GM19351 (cell line): ENCODE results near the gene ZNF746.
A peak's percentile ranks its signal among the peaks of the same experiment; 100 is the strongest.

Experiments
- ATAC-seq: cut with Tn5 transposase; IDR thresholded peaks from one replicate; pipeline ENCODE4 v1.9.1; 2021; ENCODE audit warnings: mild to moderate bottlenecking, moderate library complexity; ENCODE audit not compliant: unreplicated experiment

The ZNF746 gene

DNA sequence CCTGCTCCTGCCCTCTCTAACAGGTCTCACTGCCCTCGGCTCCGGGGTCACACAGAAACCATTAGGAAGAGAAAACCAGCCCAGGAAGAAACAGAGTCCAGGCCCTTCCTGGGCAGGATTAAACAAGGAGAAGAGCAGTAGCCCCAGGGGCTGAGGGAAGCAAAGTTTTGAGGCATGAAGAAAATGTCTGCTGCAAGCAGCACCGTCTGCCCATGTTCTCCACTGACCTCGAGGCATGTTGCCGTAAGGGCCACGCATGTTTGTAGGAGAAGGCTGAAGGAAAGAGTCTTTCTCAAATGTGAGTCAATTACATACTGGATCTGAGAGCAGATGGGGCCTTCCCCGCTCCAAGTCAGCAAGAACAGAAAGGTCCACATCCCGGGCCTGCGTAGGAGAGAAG is 4.2 kb downstream of the ZNF746 start:
- ATAC-seq = no peak

DNA sequence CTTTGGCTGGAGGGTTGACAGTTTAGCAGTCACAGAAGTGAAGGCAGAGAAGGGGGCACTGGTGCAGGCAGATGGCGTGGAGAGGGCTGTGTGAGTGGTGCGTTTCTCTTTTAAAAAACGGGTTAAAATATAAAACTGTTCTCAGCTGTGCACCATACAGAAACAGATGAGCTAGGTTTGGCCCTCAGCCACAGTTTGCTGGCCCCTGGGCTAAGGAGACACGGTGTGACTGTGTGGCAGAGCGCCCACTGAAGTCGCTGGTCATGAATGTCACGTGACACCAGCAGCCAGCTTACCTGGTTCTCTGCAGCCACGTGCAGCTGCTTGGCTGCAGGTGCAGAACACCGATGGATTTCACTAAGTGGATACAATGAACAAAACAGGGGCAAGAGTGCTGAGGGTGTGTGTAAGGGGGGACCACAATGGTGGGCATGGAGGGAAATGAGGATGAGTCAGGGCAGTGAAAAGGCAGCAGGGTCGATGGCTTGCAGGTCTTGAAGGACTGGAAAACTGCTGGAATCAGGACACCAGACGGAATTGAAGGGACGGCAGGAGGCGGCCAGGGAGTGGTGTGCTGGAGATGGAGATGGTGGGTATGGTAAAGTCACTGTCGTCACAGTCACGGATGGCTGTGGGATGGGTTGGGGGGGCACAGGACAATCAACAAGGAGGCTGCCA is 7.4 kb downstream of the ZNF746 start:
- no peak for ATAC-seq

DNA sequence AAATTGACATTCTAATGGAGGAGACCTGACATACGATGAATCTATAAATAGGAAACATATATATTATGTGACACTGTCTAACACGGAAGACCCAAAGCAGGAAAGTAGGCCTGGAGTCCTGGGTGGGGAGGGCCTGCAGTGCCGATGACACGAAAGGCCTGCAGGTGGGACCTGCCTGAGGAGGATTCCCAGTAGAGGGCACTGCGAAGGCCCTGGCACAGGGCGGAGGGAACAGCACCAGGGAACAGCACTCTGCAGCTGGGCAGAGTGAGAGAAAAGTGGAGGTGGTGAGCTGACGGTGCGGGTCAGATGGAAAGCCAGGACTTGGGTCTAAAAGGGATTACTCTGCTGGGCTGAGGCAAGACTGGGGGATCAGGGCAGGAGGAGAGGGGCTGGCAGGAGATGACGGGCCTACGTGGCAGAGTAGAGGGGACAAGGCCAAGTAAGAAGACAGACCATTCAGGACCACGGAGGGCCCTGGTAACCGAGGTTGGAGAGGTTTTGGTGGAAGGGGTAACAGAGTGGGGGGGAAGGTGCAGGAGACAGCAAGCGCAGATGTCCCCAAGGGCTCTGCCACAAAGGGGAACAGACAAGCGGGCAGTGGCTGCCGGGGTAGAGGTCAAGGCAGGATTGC is 8.1 kb downstream of the ZNF746 start:
- ATAC-seq = no peak

DNA sequence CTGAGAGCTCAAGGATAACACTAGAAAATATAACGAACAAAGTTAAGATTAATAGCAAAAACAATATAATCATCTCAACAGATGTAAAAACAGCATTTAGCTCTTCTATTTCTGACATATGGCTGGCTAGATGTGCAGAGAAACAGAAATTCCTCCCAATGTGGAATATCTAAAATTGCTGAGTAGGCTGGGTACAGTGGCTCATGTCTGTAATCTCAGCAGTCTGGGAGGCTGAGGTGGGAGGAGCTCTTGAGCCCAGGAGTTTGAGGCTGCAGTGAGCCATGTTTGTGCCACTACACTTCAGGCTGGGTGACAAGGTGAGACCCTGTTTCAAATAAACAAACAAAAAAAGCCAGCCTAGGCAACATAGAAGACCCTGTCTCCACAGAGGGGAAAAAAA is 18.0 kb downstream of the ZNF746 start:
- no peak for ATAC-seq

DNA sequence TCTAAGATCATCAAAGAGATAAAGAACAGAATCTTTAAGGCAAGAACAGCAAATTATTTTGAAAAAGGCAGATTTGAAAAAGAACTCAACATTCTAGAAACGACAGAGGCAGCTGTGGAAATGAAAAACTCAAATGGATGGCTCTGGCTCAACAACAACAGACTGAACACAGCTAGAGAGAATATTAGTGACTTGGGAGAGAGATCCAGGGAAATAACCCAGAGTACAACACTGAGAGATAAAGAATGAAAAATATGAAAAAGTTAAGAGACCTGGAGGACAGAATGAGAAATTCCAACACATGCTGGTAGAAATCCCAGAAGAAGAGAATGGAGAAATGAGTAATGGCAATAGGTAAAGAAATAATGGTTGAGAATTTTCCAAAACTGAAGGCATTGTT is 18.9 kb downstream of the ZNF746 start:
- no peak for ATAC-seq

DNA sequence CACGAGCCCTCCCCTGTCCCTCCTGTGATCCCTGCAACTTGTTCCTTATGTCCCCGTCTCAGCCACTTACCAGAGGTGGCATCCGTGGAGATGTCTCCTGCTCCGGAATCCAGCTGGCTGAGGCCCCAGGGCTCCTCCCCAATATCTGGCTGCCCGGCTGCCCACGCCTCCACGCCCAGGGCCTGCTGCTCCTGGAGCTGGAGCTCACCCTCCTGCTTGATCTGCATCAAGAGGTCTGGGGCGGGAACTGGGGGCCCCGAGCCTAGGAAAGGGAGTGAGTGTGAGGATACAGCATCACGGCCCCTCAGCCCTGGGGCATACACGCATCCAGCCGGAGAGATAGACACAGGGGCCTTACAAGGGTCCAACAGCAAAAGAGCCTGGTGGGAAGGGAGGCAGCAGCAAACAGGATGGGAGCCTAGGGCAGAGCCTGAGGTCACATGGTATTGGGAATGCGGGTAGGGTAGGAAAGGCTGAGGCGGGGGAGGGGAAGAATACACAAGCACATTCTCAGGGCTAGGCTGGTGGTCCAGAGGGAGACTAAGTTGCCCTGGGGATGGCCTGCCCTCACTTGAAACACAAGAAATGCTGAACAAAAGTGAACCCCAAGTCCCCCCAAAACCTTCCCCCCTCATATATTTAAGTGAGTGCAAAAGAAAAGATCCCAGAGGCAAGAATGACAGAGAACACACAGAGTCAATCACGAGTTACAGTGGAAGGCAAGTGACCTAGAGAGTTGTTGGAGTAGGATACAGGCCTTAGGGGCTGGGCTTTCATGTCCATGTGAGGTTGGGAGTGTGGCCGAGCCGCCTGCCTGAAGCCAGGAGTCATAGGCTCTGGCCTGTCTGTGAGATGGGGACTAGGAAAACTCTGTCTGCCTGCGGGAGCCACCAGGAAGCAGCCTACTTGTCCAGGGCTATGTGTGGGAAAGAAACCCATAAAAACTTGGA is 19.8 kb downstream of the ZNF746 start:
- no peak for ATAC-seq

DNA sequence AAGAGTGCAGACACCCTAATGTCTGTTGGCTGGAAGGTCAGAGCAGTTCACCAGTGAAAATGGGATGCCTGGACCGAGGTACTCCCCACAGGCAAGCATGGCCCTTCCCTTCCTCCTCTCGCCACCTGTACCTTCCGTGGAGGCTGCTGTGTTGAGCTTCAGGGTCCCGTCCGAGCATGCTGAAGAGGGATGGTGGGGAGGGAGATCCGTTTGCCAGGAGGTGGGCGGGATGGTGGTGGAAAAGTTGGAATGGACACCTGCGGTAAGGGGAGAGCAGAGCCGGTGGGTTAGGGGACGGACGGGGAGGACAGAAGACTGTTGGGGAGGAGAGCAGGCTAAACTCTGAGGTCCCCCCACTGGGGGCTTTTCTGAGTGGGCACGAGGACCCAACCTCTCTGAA is 20.8 kb downstream of the ZNF746 start:
- no peak for ATAC-seq

DNA sequence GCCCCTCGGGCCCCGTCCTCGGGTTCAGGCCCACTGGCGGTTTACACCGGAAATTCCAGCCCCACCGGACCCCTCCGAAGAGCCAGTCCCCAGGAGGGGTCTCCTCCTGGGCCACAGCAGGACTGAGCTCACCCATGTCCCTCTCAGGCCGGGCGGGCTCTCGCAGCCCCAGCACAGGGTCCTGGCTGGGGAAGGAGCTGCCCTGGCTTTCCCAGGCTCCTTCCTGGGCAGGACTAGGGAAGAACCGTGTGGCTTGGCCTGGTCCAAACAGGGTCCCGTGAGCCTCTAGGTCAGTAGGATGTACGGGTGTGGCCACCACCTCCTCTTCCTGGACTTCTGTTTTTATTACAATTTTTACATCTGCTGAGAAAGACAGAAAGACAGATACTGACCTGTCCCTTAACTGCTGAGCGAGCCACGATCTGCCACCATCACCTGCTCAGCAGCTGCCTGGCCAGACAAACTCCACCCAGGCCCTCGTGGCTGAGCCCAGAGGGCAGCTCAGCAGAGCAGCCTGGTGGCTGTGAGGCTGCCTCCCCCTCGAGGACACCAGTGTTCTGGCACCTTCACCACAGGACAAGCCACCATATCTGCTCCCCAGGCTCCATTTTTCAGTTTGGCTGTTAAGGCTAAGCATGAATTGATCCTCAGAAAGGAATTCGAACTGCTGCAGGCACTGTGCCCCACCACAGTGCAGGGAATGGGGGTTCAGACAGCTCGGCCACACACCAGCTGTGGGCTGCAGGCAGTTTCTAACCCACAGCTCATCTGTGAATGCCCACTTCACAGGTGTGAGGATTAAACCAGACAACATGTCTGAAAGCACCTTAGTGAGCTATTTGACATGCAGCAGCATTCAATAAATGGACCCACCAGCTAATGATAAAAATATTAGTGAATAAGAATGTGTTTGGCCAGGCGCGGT is 22.2 kb downstream of the ZNF746 start:
- ATAC-seq = no peak

DNA sequence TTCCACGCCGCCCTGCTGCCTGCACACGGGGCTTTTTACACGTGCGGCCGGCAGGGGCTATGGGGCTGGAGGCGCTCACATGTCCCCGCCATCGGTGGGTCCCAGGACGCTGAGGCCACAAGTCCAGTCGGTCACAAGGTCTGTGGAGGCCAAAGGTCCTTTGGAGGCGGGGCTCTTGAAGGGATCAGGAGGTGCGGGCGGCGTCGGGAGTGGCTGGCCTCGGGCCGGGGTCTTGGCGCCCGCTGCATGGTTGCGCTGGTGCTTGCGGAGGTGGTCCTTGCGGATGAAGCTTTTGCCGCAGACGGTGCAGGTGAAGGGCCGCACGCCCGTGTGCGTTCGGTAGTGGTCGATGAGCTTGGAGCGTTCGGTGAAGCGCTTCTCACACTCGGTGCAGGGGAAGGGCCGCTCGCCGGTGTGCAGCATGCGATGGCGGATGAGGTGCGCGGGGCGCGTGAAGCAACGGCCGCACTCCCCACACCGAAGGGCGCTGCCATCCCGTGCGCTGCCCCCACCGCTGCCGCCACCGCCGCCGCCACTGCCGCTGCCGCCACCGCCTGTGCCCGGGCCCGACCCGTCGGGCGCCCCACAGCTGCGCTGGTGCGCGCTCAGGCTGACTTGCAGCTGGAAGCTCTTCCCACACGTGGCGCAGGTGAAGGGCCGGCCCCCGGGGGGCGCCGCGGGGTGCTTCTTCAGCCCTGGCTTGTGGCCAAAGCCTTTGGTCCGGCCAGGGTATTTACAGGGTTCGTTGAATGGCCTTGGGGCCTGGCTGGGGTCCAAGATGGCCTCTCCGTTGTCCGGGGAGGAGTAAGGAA is 23.1 kb downstream of the ZNF746 start:
- no peak for ATAC-seq

DNA sequence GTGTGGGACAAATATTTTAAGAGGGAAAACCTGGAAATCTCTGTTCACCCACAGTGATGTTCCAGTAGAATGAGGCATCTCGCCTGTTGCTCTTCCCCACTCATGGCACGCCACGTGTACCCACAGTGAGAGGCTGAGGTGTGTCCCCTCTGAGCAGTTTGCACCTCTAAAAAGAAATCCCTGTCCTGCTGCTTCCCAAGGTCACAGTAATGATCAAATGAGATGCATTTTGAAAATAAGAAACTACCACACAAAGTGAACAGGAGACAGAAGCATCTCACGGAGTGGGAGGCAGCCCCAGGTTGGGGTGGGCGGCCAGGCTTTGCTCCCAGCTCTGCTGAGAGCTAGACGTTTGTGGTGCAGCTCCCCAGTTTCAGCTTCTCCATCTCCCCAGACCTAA is 24.4 kb downstream of the ZNF746 start:
- no peak for ATAC-seq

DNA sequence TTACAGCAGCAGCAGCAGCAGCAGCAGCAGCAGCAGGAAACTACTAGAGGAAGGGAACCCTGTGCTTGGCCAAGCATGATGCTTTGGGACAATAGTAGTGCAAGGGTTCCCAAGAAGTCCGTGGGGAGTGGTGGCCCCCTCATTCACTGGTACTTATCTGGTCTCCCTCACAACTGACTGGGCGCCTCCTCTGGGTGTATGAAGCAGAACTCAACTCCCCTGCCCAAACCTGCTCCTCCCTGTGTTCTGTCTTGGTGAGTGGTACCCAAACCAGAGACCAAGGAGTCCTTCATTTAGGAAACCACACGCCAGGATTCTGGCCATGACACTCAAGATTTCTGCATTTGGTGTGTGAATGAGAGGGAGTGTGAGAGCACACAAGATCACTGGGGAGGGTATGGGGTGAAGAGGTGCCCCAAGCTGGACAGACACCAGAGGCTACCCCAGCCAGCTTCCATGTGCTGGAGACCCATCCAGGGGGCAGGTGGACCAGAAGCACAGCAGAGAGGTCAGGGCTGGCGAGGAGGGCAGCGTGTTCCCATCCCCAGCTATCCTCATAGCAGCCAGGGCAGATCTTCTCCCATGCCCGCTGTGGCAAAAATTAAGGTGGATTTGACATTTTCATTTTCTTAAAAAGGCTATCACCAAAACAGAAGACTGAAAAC is 26.2 kb downstream of the ZNF746 start:
- ATAC-seq = no peak

DNA sequence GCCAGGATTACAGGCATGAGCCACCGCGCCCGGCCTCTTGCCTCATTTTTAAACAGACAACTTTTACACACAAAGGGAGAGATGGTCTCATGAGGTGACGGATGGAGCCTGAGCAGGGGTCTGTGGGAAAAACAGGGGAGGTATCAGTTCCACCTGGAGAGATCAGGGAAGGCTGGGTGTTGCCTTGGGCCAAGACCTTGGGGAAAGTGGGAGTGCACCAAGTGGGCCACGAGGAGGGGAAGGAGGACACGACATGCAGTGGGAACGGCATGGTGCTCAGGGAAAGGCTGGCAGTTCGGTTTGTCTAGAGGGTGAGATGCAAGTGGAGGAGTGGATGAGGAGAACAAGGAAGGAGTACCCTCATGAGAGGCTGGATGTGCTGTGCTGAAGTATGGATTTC is 27.8 kb downstream of the ZNF746 start:
- ATAC-seq = no peak

DNA sequence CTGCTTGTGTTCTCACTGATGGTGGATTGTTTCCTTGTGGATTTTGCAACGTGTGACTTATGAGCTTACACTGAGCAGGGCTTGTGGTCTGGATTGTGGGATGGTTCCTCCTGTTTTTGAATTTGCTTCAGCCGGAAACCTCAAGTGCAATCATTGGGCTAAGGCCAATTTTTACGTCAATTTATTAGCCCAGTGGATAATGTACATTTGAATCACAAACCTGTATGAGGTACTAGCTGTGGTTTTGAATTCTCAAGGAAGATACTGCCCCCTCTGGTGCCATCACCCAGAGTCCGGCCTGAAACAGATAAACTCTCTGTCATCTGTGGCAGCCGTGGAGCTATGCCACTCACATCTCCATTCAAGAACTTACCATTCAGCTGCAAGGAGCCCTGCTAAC is 29.4 kb downstream of the ZNF746 start:
- ATAC-seq = no peak

DNA sequence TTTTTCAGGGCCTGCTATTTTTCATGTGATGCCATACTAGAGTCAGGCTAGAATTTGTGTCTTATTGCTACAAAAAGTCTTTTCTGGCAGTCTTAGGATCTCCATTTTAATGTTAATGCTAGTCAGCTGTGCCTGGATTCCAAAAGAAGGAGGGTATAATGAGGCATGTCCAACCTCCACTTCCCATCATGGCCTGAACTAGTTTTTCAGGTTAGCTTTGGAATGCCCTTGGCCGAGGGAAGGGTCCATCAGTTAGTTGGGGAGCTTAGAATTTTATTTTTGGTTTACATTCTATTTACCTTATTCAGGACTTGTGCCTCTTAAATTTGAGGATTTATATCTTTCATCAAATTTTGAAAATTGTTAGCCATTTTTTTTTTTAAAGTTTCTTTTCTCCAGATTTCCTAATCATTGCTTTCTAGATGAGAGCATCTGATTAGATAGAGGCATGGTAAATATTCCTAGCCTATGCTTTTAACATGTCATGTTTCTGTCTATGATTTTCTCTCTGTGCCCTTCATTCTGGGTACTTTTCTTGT is 30.2 kb downstream of the ZNF746 start:
- ATAC-seq = no peak

DNA sequence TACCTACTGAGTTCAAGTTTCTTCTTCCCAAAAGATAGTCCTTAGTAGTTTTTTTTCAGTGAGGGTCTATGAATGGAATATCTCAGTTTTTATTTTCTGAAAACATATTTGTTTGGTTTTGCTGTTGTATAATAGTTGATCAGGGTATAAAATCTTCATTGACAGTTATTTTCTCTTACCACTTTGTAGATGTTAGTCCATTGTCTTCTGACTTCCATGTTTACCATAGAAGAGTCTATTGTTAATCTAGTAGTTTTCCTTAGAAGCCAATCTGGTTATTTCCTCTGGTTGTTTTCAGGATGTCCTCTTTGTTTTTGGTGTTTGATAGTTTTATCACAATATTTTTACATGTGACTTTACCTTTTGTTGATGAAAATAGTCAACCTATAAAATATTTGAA is 31.2 kb downstream of the ZNF746 start:
- ATAC-seq = no peak

DNA sequence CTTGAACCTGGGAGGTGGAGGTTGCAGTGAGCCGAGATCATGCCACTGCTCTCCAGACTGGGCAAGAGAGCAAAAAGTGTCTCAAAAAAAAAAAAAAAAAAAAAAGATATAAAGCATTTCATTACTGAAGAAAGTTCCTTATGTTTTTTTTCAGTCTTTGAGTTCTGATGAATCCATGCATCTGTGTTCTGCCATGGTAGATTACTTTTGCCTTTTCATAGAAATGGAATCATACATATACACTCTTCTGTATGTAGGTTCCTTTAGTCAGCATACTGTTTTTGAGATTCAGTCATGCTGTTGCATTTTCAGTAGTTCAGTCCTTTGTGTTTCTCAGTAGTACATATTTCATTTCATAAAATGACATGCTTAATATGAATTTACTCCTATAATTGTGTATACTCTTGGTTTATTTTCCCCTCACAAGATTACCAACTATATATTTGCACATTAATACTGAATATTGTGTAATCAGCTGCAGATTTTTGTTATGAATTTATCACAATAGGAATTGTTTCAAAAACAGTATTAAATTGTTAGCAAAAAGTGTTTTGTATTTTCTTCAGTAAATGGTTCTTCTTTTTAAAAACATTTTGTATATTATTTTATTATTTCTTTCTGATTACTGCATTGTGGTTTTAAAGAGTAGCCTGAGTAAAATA is 34.0 kb downstream of the ZNF746 start:
- ATAC-seq = no peak

DNA sequence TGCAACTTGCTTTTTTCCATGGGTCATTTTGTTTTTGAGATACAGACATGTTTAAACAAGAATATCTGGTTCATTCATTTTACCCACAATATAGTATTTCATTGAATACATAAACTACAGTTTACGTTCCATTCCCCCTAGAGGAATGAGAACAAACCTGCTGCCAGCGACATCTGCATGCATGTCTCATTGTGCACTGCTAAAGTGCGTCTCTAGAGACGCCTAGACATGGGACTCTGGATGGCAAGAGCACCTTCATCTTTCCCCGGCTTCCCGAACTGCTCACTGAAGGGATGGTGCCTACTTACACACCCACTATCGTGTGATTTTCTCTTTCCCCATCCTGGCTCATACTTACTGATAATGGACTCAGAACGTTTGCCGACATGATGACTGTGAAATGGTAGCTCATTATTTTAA is 35.5 kb downstream of the ZNF746 start:
- no peak for ATAC-seq

DNA sequence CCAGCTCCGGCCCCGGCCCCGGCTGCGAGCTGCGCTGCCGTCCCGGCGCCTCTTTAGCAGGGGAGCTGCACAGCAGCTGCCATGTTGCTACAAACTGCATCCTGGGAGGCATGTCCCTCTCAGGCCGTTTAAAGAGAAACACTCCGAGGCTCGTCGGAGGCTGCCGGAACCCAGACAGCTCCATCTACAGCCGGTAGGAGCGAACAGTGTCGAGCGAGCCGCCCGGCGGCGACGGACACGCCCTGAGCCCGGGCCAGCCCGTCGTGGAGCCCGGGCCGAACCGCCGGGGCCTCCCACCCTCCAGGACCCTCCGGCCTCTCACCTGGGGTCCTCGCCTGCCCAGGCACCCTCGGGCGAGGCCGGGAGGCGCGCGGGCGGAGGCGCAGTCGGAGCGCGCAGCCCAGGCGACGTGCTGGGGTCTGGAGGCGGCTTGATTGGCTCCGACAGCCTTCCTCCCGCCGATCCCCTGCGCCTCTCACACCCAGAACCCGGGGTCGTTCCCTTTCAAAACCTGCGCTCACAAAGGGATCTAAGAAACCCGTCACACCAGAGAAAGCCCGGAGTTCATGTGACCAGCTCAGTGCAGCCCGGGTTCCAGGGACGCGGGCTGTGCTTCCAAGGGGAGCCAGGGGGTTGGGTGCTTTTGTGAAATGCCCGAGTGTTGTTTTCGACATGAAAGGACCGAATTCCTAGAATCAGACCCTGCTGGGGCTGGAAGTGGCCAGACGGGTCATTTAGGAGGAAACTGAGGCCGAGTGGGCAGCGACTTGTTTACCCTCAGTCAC is 36.9 kb downstream of the ZNF746 start, which contains the start of gene ZNF777:
TSS of gene ZNF777 (minus strand) at position 570 of the 785 bp plus-strand sequence. CDS start 5,040 bp downstream, outside the sequence.
- peak; percentile 93 for ATAC-seq
